Measurements from ENCODE around the gene KCNQ1.

KCNQ1 gene

GRCh38 chr11:2880646-2881045, 435.8 kb downstream of the KCNQ1 start:
- H3K79me2 ChIP-seq (ENCODE audit: insufficient read depth, low read length) = no peaks in the 10 kb centered on the region
- no peaks in the 10 kb centered on the region for H4K20me1 ChIP-seq (ENCODE audit: insufficient read depth, low read length)
- no peaks in the 10 kb centered on the region for H3F3A ChIP-seq (ENCODE audit: insufficient read depth, low read length)
- H3K27me3 ChIP-seq (ENCODE audit: insufficient read depth, low read length) = no peaks in the 10 kb centered on the region; the same call in 1 of the 2 replicates
- H3K4me1 ChIP-seq (ENCODE audit: insufficient read depth, low read length, severe bottlenecking) = no peaks in the 10 kb centered on the region
- H3K4me2 ChIP-seq (ENCODE audit: low read length) = no peak overlapping the region
- H3K9me2 ChIP-seq (ENCODE audit: low read depth, low read length) = no peaks in the 10 kb centered on the region
- H3K27ac ChIP-seq (ENCODE audit: low read depth, low read length, poor library complexity, severe bottlenecking) = no peak overlapping the region
- TF ChIP-seq EZH2 (IDR thresholded peaks at IDR 0.05; ENCODE audit: borderline replicate concordance, low read length) = no peak
- no peak overlapping the region for H3K4me3 ChIP-seq (ENCODE audit: low read depth, low read length, poor library complexity, severe bottlenecking)
- no peaks in the 10 kb centered on the region for H3K36me3 ChIP-seq (ENCODE audit: insufficient read depth, low read length)
- H3K9me3 ChIP-seq (ENCODE audit: low read length) = no peaks in the 10 kb centered on the region
- no peak overlapping the region for H2AFZ ChIP-seq (ENCODE audit: low read length)
- H3K9ac ChIP-seq (ENCODE audit: low read length) = no peak overlapping the region

GRCh38 chr11:2881076-2881980, 436.5 kb downstream of the KCNQ1 start:
- TF ChIP-seq CTCF (IDR thresholded peaks at IDR 0.05; ENCODE audit: low read length) (no peak), EZH2 (IDR thresholded peaks at IDR 0.05; ENCODE audit: borderline replicate concordance, low read length) (no peak)
- no peak overlapping the region for H3K4me2 ChIP-seq (ENCODE audit: low read length)
- H3K27me3 ChIP-seq (ENCODE audit: insufficient read depth, low read length) = no peaks in the 10 kb centered on the region; the same call in 1 of the 2 replicates
- H3K36me3 ChIP-seq (ENCODE audit: insufficient read depth, low read length) = no peaks in the 10 kb centered on the region
- no peak overlapping the region for H3K27ac ChIP-seq (ENCODE audit: low read depth, low read length, poor library complexity, severe bottlenecking)
- no peak overlapping the region for H3K4me3 ChIP-seq (ENCODE audit: low read depth, low read length, poor library complexity, severe bottlenecking)
- H2AFZ ChIP-seq (ENCODE audit: low read length) = no peak overlapping the region
- no peaks in the 10 kb centered on the region for H3K9me3 ChIP-seq (ENCODE audit: low read length)
- no peaks in the 10 kb centered on the region for H3K4me1 ChIP-seq (ENCODE audit: insufficient read depth, low read length, severe bottlenecking)
- H4K20me1 ChIP-seq (ENCODE audit: insufficient read depth, low read length) = no peaks in the 10 kb centered on the region
- no peaks in the 10 kb centered on the region for H3K9me2 ChIP-seq (ENCODE audit: low read depth, low read length)
- H3F3A ChIP-seq (ENCODE audit: insufficient read depth, low read length) = no peaks in the 10 kb centered on the region
- H3K9ac ChIP-seq (ENCODE audit: low read length) = no peak overlapping the region
- no peaks in the 10 kb centered on the region for H3K79me2 ChIP-seq (ENCODE audit: insufficient read depth, low read length)

- H3F3A ChIP-seq (ENCODE audit: insufficient read depth, low read length) = no peaks in the 10 kb centered on the region
- H3K27ac ChIP-seq (ENCODE audit: low read depth, low read length, poor library complexity, severe bottlenecking) = no peak overlapping the region
- no peaks in the 10 kb centered on the region for H3K4me1 ChIP-seq (ENCODE audit: insufficient read depth, low read length, severe bottlenecking)
- no peaks in the 10 kb centered on the region for H3K36me3 ChIP-seq (ENCODE audit: insufficient read depth, low read length)
- TF ChIP-seq CTCF (IDR thresholded peaks at IDR 0.05; ENCODE audit: low read length) = no peak
- no peak for TF ChIP-seq EZH2 (IDR thresholded peaks at IDR 0.05; ENCODE audit: borderline replicate concordance, low read length)
- no peak overlapping the region for H3K4me3 ChIP-seq (ENCODE audit: low read depth, low read length, poor library complexity, severe bottlenecking)
- H4K20me1 ChIP-seq (ENCODE audit: insufficient read depth, low read length) = no peaks in the 10 kb centered on the region
- H3K9me2 ChIP-seq (ENCODE audit: low read depth, low read length) = no peaks in the 10 kb centered on the region
- no peaks in the 10 kb centered on the region for H3K79me2 ChIP-seq (ENCODE audit: insufficient read depth, low read length)
- peaks cover 3% of the 10 kb centered on the region; the same call in 1 of the 2 replicates for H3K27me3 ChIP-seq (ENCODE audit: insufficient read depth, low read length)
- no peaks in the 10 kb centered on the region for H3K9me3 ChIP-seq (ENCODE audit: low read length)
- H3K9ac ChIP-seq (ENCODE audit: low read length) = no peak overlapping the region
- no peak overlapping the region for H3K4me2 ChIP-seq (ENCODE audit: low read length)
- no peak overlapping the region for H2AFZ ChIP-seq (ENCODE audit: low read length)
These were observed 437.2 kb downstream of the KCNQ1 start for GRCh38 chr11:2881981-2882375.
